HG03342 (cell line): ENCODE data around the gene MSRB2.
A peak's percentile ranks its signal among the peaks of the same experiment; 100 is the strongest.

Experiments used
- ATAC-seq: cut with Tn5 transposase; IDR thresholded peaks from one replicate; pipeline ENCODE4 v1.9.1; 2021; ENCODE audit warnings: mild to moderate bottlenecking, moderate library complexity; ENCODE audit not compliant: unreplicated experiment

The MSRB2 gene

GRCh38 chr10:23110722-23111516, 15.5 kb downstream of the MSRB2 start:
- no peak for ATAC-seq

- no peak for ATAC-seq
Observed at GRCh38 chr10:23111517-23112286, 16.3 kb downstream of the MSRB2 start.

DNA sequence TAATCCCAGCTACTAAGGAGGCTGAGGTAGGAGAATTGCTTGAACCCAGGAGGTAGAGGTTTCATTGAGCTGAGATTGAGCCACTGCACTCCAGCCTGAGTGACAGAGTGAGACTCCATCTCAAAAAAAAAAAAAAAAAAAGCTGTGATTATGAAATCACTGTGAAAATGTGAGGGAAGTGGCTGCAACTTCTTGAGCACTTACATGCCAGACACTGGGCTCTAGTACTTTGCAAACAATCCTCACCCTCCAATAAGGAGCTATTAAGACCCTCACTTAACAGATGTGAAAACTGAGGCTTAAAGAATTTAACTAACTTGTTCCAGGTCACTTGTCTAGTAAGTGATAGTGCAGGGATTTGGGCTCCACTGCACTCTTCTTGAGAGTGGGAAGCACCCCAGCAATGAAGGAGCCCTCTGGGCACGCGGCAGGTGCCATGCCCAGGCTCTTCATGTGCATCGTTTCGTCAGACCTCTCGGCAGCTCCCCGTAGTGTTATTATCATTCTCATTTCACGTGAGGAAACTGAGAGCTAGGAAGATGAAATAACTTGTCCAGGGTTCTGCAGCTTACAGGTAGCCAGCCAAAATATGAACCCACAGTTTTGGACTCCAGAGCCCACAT, 19.0 kb downstream of the MSRB2 start:
- ATAC-seq = no peak

- no peak for ATAC-seq
Observed at GRCh38 chr10:23116486-23117205, 21.3 kb downstream of the MSRB2 start.

DNA sequence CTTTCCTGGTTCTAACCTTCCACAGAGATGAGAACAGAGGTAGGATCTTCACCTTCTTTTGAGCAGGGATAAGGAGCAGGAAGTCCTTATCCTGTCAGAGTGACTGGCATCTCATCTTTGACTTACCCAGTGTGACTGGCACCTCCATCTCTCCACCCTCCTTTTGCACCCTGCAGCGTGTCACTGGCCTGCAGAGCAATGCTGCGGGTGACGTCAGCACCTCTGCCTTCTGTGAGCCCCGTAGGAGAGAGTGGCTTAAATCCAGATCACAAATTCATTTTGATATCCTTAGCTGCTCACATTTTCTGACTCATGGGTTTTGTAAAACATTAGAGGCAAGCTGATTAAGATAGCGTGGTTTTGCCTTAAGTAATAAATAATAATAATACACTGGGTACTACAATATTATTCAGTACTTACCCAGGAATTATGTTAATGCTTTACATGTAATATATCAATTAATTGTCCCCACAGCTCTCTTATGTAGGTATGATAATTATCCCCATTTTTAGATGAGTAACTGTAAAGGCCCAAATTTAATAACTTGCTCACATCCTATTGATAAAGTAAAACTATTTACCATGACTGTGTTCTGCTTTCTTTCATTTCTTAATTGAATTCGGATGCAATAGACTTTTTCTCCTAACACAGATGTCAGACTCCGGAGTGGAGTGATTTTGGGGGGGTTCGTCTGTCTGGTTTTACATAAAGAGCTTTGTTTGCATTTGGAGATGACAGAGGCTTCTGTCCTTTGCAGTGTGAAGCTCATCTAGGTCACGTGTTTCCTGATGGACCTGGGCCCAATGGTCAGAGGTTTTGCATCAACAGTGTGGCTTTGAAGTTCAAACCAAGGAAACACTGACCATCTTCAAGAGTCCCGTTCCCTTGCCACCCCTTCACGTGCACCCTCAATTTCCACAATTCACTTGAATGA, 24.9 kb downstream of the MSRB2 start:
- no peak for ATAC-seq

DNA sequence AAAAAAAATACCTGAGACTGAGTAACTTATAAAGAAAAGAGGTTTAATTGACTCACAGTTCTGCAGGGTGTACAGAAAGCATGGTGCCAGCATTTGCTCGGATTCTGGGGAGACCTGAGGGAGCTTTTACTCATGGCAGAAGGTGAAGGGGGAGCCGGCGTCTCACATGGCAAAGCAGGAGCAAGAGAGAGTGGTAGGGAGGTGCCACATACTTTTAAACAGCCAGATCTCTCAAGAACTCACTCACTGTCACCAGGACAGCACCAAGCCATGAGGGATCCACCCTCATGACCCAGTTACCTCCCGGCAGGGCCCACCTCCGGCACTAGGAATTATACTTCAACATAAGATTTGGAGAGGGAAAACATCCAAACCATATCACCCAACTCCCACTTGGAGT, 25.8 kb downstream of the MSRB2 start:
- no peak for ATAC-seq

- no peak for ATAC-seq
Observed at GRCh38 chr10:23136462-23136861, 41.1 kb downstream of the MSRB2 start.

DNA sequence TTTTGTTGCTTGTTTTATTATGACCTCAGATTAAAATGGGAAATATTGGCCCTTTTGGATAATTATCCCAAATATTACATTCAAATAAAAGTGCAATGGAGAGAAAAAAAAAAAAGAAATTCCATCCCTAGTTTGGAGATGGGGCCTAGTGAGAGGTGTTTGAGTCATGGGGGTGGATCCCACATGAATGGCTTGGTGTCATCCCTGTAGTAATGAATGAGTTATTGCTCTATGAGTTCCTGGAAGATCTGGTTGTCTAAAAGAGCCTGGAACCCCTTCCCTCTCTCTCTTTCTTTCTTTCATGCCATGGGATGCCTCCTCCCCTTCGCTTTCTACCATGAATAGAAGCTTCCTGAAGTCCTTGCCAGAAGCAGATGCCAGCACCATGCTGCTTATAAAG, 44.3 kb downstream of the MSRB2 start:
- ATAC-seq = no peak

DNA sequence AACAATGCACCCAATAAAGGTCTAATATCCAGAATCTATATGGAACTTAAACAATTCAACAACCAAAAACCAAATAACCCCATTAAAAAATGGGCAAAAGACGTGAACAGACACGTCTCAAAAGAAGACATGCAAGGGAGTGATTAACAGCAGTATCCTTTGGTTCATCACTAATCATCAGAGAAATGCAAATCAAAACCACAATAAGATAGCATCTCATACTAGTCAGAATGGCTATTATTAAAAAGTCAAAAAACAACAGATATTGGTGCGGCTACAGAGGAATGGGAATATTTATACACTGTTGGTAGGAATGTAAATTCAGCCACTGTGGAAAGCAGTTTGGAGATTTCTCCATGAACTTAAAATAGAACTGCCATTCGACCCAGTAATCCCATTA, 46.6 kb downstream of the MSRB2 start:
- no peak for ATAC-seq

- ATAC-seq = no peak
Observed at GRCh38 chr10:23146258-23146657, 50.9 kb downstream of the MSRB2 start.

- no peak for ATAC-seq
Observed at GRCh38 chr10:23147035-23147434, 51.7 kb downstream of the MSRB2 start.

GRCh38 chr10:23148214-23148613, 52.8 kb downstream of the MSRB2 start:
- no peak for ATAC-seq

GRCh38 chr10:23150091-23150490, 54.7 kb downstream of the MSRB2 start:
- no peak for ATAC-seq

GRCh38 chr10:23150610-23151009, 55.2 kb downstream of the MSRB2 start:
- no peak for ATAC-seq

DNA sequence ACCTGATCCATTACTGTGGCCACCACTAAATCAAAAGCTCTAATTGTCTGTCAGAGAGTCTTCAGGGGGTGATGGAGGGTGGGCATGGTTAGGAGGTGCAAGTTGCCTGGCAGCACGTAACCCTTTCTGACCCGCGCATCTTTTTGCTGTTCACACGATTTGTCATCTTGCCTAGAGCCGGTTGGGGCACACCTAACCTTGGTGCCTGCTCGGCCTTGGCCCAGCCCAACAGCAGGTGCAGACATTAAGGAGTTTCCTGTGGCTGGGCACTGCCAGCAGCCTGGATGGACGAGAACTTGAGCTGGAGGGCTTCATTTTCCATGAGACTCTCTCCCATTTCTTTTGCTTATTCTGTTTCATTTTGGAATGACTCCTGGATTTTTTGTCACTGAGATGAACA, 55.7 kb downstream of the MSRB2 start:
- ATAC-seq = no peak

GRCh38 chr10:23155169-23155568, 59.8 kb downstream of the MSRB2 start:
- ATAC-seq = no peak

DNA sequence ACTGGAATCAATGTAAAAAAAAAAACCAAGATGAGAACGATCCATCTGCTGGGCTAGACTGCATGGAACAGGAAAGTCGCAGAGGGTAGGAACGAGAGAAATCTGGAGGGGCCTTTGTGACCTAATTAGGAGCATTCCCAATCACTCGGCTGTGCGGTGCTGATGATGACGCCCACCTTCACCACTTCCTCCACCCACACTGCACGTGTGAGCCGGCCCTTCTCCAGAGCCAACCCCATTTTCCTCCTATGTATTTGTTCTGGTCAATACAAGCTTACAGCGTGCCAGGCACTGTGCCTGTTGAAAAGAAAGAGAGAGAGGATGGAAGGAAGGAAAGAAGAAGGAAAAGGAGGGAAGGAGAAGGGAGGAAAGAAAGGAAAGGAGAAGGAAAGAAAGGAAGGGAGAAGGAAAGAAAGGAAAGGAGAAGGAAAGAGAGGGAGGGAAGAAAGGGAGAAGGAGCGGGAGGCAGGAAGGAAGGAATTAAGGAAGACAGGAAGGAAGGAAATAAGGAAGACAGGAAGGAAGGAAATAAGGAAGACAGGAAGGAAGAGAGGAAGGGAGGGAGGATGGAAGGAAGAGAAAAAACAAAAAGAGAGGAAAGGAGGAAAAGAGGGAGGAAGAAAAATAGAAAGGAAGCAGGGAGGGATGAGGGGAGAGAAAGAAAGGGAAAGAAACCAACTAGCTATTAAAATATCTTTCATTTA, 61.2 kb downstream of the MSRB2 start:
- ATAC-seq = no peak

DNA sequence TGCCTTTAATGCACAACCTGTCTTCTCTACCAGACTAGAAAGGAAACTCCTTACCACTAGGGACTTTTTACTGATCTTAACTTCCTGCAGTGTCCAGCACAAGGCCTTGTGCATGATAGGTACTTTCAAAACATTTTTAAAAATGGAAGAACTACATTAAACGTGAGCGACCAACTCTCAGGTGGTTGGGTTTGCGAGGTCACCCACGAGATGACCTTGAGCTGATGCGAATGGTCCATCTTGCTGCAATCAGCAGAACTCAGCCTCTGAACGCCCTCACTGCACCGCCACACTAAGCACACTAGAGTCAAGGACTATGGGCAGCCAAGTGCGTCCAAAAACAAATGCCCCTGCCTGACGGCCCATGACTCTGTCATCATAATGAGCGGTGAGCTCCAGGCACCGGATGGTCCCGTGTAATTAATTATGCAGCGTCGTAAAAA, 61.9 kb downstream of the MSRB2 start:
- no peak for ATAC-seq

DNA sequence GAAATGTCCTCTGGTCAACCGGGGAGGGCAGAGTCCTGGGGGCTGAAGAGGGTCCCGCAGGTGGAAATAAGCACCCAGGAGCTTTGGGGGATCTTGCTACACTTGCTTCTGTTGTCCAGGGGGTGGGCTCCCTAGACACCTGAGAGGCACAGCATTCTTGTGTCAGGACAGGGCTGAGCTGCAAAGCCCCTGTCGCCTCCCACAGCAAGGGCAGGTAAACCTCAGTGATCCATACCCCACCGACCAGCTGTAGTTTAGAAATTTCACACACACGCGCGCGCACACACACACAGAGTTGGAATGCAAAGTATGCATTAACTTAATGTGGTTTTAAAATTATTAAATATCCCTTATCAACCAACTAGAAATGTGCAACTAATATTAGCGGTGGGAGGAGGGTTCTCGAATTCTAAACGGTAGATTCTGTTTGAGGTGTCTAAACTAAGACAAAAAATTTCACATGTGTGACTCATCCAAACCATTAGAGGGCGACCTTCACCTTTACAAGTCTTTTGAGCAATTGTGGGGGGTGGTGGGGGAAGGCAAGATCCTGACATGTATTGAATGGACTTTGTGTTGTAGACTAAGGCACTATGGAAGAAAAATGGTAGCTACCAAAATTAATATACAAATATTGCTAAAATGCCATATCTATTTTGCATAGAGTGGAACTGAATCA, 62.5 kb downstream of the MSRB2 start:
- ATAC-seq = peak; percentile 73
